ENCODE results near the gene OXLD1. TPM values are rescaled to one million over a fixed set of nuclear protein-coding genes. Genes with fewer than 3 reads are reported as not detected.
A peak's percentile ranks its signal among the peaks of the same experiment; 100 is the strongest.

Gene OXLD1
- total RNA-seq, 1 experiment from 2014 or later = 46.7 TPM

- H3K36me3 ChIP-seq (ENCODE audit: low read depth, low read length) = no peaks in the 10 kb centered on the region; the same call in 1 of the 2 replicates
- no peak overlapping the region for H2AFZ ChIP-seq (ENCODE audit: low read length)
- peaks cover 23% of the 10 kb centered on the region for H4K20me1 ChIP-seq (ENCODE audit: low read length)
- no peaks in the 10 kb centered on the region for H3K9me3 ChIP-seq (ENCODE audit: low read length)
- H3K4me3 ChIP-seq (ENCODE audit: low read length) = no peak overlapping the region
- H3K4me1 ChIP-seq (ENCODE audit: insufficient read depth, low read length) = peaks cover 21% of the 10 kb centered on the region
- DNase-seq = no peak
- H3F3A ChIP-seq (ENCODE audit: low read length, unreplicated experiment) = no peaks in the 10 kb centered on the region
- H3K9ac ChIP-seq (ENCODE audit: low read length) = no peak overlapping the region
- no peaks in the 10 kb centered on the region for H3K27me3 ChIP-seq (ENCODE audit: low read length)
- POLR2A ChIA-PET (ENCODE audit: unreplicated experiment) = no interaction called here
- no peak overlapping the region for H3K4me2 ChIP-seq (ENCODE audit: low read length)
- H3K79me2 ChIP-seq (ENCODE audit: low read length) = peaks cover 31% of the 10 kb centered on the region
- TF ChIP-seq CTCF (conservative IDR thresholded peaks at IDR 0.05; ENCODE audit: low read depth, low read length) (no peak), EZH2phosphoT487 (IDR thresholded peaks at IDR 0.05; ENCODE audit: borderline replicate concordance, low read length) (no peak), EZH2 (IDR thresholded peaks at IDR 0.05; ENCODE audit: low read length, unreplicated experiment) (no peak)
- CTCF ChIA-PET = no interaction called here
- no peak overlapping the region for H3K27ac ChIP-seq (ENCODE audit: low read length)
- no peaks in the 10 kb centered on the region for H3K9me2 ChIP-seq (replicated peaks; ENCODE audit: low read length)
- intact Hi-C loops (cut with micrococcal nuclease) = no loop called here
- no peak for ATAC-seq
- BruUV-seq (replicated peaks) = no TSS peak
Measured at GRCh38 chr17:81638683-81639082, 27.7 kb downstream of the OXLD1 start.

GRCh38 chr17:81636505-81637288 is 29.7 kb downstream of the OXLD1 start, which contains the start of the genes NPLOC4 and TSPAN10:
Gene NPLOC4, minus strand, starts transcription at chr17:81637112. Its CDS starts 182 bp downstream, at chr17:81636930.
Gene TSPAN10, plus strand, starts transcription at chr17:81637196. Its CDS starts 5,217 bp downstream, at chr17:81642413.
- CTCF ChIA-PET = interaction anchor here (1.3 kb wide), 1 partner anchor 31 kb away, joined by 7 read pairs; no protein-coding TSS in a partner anchor
- Histone ChIP-seq H3K36me3 (ENCODE audit: low read depth, low read length) (peaks cover 4% of the 10 kb centered on the region; the same call in 1 of the 2 replicates), H3K9me3 (ENCODE audit: low read length) (no peaks in the 10 kb centered on the region), H3K4me1 (ENCODE audit: insufficient read depth, low read length) (peaks cover 11% of the 10 kb centered on the region), H3K27ac (ENCODE audit: low read length) (peak within 1 kb of the TSS; percentile 89), H3F3A (ENCODE audit: low read length, unreplicated experiment) (no peaks in the 10 kb centered on the region), H3K79me2 (ENCODE audit: low read length) (peaks cover 50% of the 10 kb centered on the region), H4K20me1 (ENCODE audit: low read length) (peaks cover 32% of the 10 kb centered on the region), H3K9ac (ENCODE audit: low read length) (peak within 1 kb of the TSS; percentile 99), H3K4me2 (ENCODE audit: low read length) (peak within 1 kb of the TSS; percentile 95), H3K9me2 (replicated peaks; ENCODE audit: low read length) (no peaks in the 10 kb centered on the region), H3K4me3 (ENCODE audit: low read length) (peak within 1 kb of the TSS; percentile 100), H3K27me3 (ENCODE audit: low read length) (no peaks in the 10 kb centered on the region), H2AFZ (ENCODE audit: low read length) (peak within 1 kb of the TSS; percentile 84)
- intact Hi-C loops (cut with micrococcal nuclease) = loop anchor here (2.0 kb wide), 1 partner anchor 30 kb away; the partner anchor contains the start of genes CCDC137 and OXLD1
- BruUV-seq (replicated peaks) = no TSS peak
- DNase-seq = peak; percentile 88
- POLR2A ChIA-PET (ENCODE audit: unreplicated experiment) = no interaction called here
- peak; percentile 80 for ATAC-seq
- TF ChIP-seq EZH2 (IDR thresholded peaks at IDR 0.05; ENCODE audit: low read length, unreplicated experiment) (no peak), EZH2phosphoT487 (IDR thresholded peaks at IDR 0.05; ENCODE audit: borderline replicate concordance, low read length) (no peak)

GRCh38 chr17:81635973-81636504 is 30.4 kb downstream of the OXLD1 start:
- H2AFZ ChIP-seq (ENCODE audit: low read length) = no peak overlapping the region
- POLR2A ChIA-PET (ENCODE audit: unreplicated experiment) = no interaction called here
- no peak for TF ChIP-seq CTCF (conservative IDR thresholded peaks at IDR 0.05; ENCODE audit: low read depth, low read length)
- TF ChIP-seq EZH2phosphoT487 (IDR thresholded peaks at IDR 0.05; ENCODE audit: borderline replicate concordance, low read length) = no peak
- TF ChIP-seq EZH2 (IDR thresholded peaks at IDR 0.05; ENCODE audit: low read length, unreplicated experiment) = no peak

More at GRCh38 chr17:81635973-81636504, 30.4 kb downstream of the OXLD1 start:
- Histone ChIP-seq H3K4me2 (ENCODE audit: low read length) (peak overlapping the region; percentile 95), H3K79me2 (ENCODE audit: low read length) (peaks cover 56% of the 10 kb centered on the region), H3K9me3 (ENCODE audit: low read length) (no peaks in the 10 kb centered on the region), H3F3A (ENCODE audit: low read length, unreplicated experiment) (no peaks in the 10 kb centered on the region), H3K36me3 (ENCODE audit: low read depth, low read length) (peaks cover 4% of the 10 kb centered on the region; the same call in 1 of the 2 replicates), H3K27ac (ENCODE audit: low read length) (peak overlapping the region; percentile 89), H4K20me1 (ENCODE audit: low read length) (peaks cover 35% of the 10 kb centered on the region), H3K27me3 (ENCODE audit: low read length) (no peaks in the 10 kb centered on the region), H3K9me2 (replicated peaks; ENCODE audit: low read length) (no peaks in the 10 kb centered on the region), H3K4me1 (ENCODE audit: insufficient read depth, low read length) (peaks cover 10% of the 10 kb centered on the region), H3K9ac (ENCODE audit: low read length) (peak overlapping the region; percentile 99), H3K4me3 (ENCODE audit: low read length) (peak overlapping the region; percentile 100)
- ATAC-seq (peak; percentile 65), DNase-seq (peak; percentile 48)
- BruUV-seq (replicated peaks) = no TSS peak
- intact Hi-C loops (cut with micrococcal nuclease) = loop anchor here (2.0 kb wide), 1 partner anchor 31 kb away; the partner anchor contains the start of genes CCDC137 and OXLD1
- CTCF ChIA-PET = interaction anchor here (1.3 kb wide), 1 partner anchor 32 kb away, joined by 7 read pairs; no protein-coding TSS in a partner anchor

Data from PC-3 (cell line).